ENCODE results near the gene SPATA2.

SPATA2 gene

GRCh38 chr20:49915118-49915379 lies 280 bp downstream of the SPATA2 start:
- peaks cover 3% of the 10 kb centered on the region for H3K36me3 Mint-ChIP-seq (ENCODE audit: low read depth)
- H3K4me3 Mint-ChIP-seq, result peak overlapping the region; percentile 100
- H3K4me1 Mint-ChIP-seq (ENCODE audit: low read depth), result peaks cover 41% of the 10 kb centered on the region
- no peaks in the 10 kb centered on the region for H3K27me3 Mint-ChIP-seq
- H3K9me3 Mint-ChIP-seq, result no peaks in the 10 kb centered on the region
- H3K27ac Mint-ChIP-seq, result peak overlapping the region; percentile 76

DNA sequence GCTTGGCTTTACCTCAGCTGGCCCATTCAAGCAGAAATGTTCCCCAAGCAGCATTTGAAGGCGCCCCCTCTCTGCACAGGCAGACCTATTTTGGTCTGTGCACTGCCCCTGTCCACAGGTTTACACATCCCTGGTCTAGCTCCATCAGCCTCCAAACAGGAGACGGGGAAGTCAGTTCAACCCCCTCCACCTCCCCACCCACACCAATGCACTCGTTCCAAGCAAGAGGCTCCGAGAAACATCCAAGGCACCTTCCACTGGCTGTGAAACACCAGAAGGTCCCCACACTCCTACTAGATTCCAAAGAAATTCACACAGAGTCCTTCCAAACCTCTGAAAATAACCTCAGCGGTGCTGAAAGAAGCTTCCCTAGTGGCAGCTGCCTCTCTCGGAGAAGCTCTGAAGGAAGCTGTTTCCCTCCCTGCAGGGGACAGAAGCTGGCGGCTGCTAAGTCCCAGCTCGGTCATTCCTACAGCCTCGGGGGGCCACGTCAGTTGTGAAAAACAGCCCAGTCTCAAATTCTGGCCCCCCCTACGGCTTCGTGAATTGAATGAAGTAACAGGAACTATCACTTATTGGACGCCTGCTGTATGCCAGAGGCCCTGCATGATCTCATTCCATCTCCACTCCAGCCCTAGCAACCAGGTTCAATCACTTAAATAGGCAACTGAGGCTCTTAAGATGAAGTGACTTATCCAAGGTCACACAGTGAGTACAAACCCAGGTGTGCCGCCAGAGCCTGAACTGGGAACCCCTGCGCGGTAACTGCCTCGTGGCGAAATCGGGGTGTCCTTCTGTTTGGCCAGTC lies 815 bp downstream of the SPATA2 start:
- peaks cover 6% of the 10 kb centered on the region for H3K36me3 Mint-ChIP-seq (ENCODE audit: low read depth)
- H3K9me3 Mint-ChIP-seq, result no peaks in the 10 kb centered on the region
- H3K4me1 Mint-ChIP-seq (ENCODE audit: low read depth), result peaks cover 41% of the 10 kb centered on the region
- peak overlapping the region; percentile 76 for H3K27ac Mint-ChIP-seq
- peak overlapping the region; percentile 100 for H3K4me3 Mint-ChIP-seq
- H3K27me3 Mint-ChIP-seq, result no peaks in the 10 kb centered on the region

GRCh38 chr20:49913399-49914047 lies 1.8 kb downstream of the SPATA2 start:
- no peaks in the 10 kb centered on the region for H3K27me3 Mint-ChIP-seq
- H3K27ac Mint-ChIP-seq, result peak overlapping the region; percentile 76
- peaks cover 41% of the 10 kb centered on the region for H3K4me1 Mint-ChIP-seq (ENCODE audit: low read depth)
- peaks cover 9% of the 10 kb centered on the region for H3K36me3 Mint-ChIP-seq (ENCODE audit: low read depth)
- no peaks in the 10 kb centered on the region for H3K9me3 Mint-ChIP-seq
- H3K4me3 Mint-ChIP-seq, result peak overlapping the region; percentile 100

GRCh38 chr20:49910340-49910706 lies 5.0 kb downstream of the SPATA2 start:
- H3K4me1 Mint-ChIP-seq (ENCODE audit: low read depth), result peaks cover 24% of the 10 kb centered on the region
- H3K9me3 Mint-ChIP-seq, result no peaks in the 10 kb centered on the region
- H3K36me3 Mint-ChIP-seq (ENCODE audit: low read depth), result peaks cover 31% of the 10 kb centered on the region
- no peaks in the 10 kb centered on the region for H3K27me3 Mint-ChIP-seq
- H3K4me3 Mint-ChIP-seq, result no peak overlapping the region
- H3K27ac Mint-ChIP-seq, result peak overlapping the region; percentile 11

GRCh38 chr20:49909499-49910339 lies 5.6 kb downstream of the SPATA2 start:
- H3K27me3 Mint-ChIP-seq, result no peaks in the 10 kb centered on the region
- no peak overlapping the region for H3K4me3 Mint-ChIP-seq
- H3K27ac Mint-ChIP-seq, result no peak overlapping the region
- H3K4me1 Mint-ChIP-seq (ENCODE audit: low read depth), result peaks cover 24% of the 10 kb centered on the region
- H3K9me3 Mint-ChIP-seq, result no peaks in the 10 kb centered on the region
- H3K36me3 Mint-ChIP-seq (ENCODE audit: low read depth), result peaks cover 37% of the 10 kb centered on the region

DNA sequence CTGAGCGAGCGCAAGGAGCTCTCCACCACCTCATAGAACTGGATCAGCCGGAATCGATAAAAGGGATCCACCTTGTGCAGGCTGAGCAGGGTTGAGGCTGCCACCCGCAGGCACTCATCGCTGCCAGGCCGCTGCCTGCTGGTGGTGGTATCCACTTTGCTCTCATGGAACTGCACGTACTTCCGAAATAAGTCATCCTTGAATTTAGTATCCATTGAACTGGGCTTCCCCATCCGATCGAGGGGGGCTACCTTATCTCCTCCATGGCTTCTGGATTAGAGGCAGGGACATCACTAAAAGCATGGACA lies 7.1 kb downstream of the SPATA2 start:
- Mint-ChIP-seq H3K9me3 (no peaks in the 10 kb centered on the region), H3K27ac (no peak overlapping the region), H3K36me3 (ENCODE audit: low read depth) (peaks cover 49% of the 10 kb centered on the region), H3K4me1 (ENCODE audit: low read depth) (peaks cover 9% of the 10 kb centered on the region), H3K4me3 (no peak overlapping the region), H3K27me3 (no peaks in the 10 kb centered on the region)

DNA sequence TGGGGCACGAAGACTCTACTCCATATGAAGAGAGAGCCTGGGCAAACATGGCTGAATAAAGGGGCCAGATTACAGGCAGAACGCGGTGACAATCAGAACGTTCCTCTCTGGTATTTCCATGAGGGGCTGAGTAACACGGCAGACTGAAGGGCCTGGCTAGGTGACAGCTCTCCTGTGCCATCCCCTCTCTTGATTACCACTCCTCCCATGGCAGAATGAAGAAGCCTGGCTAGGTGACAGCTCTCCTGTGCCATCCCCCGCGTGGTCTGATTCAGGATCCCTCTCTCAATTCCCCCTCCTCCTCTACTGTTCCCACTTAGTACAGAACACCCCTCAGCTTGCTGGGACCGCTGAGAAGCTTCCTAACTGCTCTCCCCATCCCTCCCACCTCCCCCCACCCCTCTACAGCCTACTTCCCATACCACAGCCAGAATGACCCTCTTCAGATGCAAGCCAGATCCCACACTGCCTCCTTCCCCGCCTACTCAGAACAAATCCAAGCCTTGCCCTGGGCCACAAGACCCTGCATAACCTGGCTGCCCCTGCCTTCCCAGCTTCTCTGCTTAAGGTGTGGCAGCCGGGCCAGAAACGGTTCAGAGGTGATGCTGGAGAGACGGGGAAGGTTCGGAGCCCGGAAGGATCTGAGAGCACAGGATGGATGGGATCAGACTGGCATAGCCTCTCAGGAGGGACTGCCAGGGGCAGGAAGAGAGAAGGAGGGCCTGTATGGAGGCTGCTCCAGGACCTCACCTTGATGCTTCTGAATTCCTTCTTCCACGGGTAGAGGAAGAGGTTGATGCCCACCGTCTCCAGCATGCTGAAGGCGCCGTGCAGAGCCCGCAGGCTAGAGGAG lies 7.7 kb downstream of the SPATA2 start:
- no peaks in the 10 kb centered on the region for H3K27me3 Mint-ChIP-seq
- peaks cover 3% of the 10 kb centered on the region for H3K4me1 Mint-ChIP-seq (ENCODE audit: low read depth)
- peaks cover 50% of the 10 kb centered on the region for H3K36me3 Mint-ChIP-seq (ENCODE audit: low read depth)
- H3K9me3 Mint-ChIP-seq, result no peaks in the 10 kb centered on the region
- H3K27ac Mint-ChIP-seq, result no peak overlapping the region
- H3K4me3 Mint-ChIP-seq, result no peak overlapping the region

GRCh38 chr20:49906615-49907154 lies 8.6 kb downstream of the SPATA2 start:
- H3K27ac Mint-ChIP-seq, result no peak overlapping the region
- H3K4me1 Mint-ChIP-seq (ENCODE audit: low read depth), result no peaks in the 10 kb centered on the region
- no peaks in the 10 kb centered on the region for H3K9me3 Mint-ChIP-seq
- peaks cover 51% of the 10 kb centered on the region for H3K36me3 Mint-ChIP-seq (ENCODE audit: low read depth)
- no peak overlapping the region for H3K4me3 Mint-ChIP-seq
- H3K27me3 Mint-ChIP-seq, result no peaks in the 10 kb centered on the region

DNA sequence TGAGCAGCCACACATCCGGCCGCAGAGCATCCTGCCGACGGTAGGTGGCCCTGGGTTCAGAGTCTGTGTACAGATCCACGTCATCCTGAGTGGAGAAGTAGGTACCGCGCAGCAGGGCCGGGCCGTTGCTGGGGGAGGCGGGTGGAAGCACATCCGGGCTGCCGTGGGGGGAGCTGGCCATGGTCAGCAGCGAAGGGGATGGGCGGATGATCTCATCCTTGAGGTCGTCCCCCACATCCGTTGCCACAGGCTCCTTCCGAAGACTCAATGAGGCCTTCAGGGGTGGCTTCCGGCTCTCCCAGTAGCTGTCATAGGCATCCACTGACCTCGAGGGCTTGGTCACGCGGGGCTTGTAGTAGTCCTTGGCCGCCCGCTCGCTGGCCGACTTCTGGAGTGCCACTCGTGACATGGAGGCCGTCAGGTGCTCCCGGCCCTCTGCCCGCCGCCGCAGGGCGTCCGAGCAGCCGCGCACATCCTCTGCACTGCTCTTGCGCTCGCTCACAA lies 9.2 kb downstream of the SPATA2 start:
- Mint-ChIP-seq H3K9me3 (no peaks in the 10 kb centered on the region), H3K4me3 (no peak overlapping the region), H3K27ac (no peak overlapping the region), H3K4me1 (ENCODE audit: low read depth) (no peaks in the 10 kb centered on the region), H3K27me3 (no peaks in the 10 kb centered on the region), H3K36me3 (ENCODE audit: low read depth) (peaks cover 51% of the 10 kb centered on the region)

GRCh38 chr20:49905415-49906091 lies 9.8 kb downstream of the SPATA2 start:
- Mint-ChIP-seq H3K4me1 (ENCODE audit: low read depth) (no peaks in the 10 kb centered on the region), H3K27me3 (no peaks in the 10 kb centered on the region), H3K9me3 (no peaks in the 10 kb centered on the region), H3K36me3 (ENCODE audit: low read depth) (peaks cover 51% of the 10 kb centered on the region), H3K27ac (no peak overlapping the region), H3K4me3 (no peak overlapping the region)

DNA sequence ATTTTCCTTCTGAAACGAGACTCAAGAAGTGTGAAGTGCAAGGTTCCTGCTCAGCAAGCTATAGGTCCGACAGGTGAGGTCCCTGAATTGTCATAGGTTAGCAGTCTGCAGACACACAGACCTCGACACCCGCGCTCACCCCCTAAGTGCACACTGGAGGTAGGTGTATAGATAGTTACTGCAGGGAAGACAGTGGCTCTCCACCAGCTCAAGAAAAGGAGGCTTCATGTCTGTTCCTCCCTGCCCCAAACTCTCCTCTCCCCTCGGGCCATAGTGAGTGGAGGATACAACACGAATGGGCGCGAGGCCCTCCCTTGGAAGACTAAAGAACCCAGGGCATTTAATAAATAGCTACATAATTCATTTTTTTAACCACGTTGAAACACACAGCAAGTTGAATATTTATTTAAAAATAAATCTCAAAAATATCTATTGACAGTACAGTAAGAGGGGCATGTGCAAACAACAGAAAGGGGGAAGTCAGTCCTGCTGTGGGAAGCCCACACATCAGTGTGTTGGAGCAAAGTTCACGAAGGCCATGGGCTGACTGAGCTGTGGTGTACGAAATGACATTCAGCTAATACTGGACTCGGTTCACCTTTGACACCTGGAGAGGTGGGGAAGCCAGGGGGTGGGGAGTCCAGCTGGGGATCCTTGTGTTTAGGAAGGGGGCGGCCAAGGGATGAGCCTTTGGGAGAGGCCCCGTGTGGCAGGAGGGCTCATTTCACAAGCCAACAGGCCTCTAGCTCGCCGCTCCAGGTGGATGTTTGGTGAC lies 10.7 kb downstream of the SPATA2 start:
- H3K36me3 Mint-ChIP-seq (ENCODE audit: low read depth), result peaks cover 49% of the 10 kb centered on the region
- no peaks in the 10 kb centered on the region for H3K27me3 Mint-ChIP-seq
- no peaks in the 10 kb centered on the region for H3K9me3 Mint-ChIP-seq
- H3K4me3 Mint-ChIP-seq, result no peak overlapping the region
- H3K4me1 Mint-ChIP-seq (ENCODE audit: low read depth), result no peaks in the 10 kb centered on the region
- H3K27ac Mint-ChIP-seq, result no peak overlapping the region

GRCh38 chr20:49901588-49901987 lies 13.7 kb downstream of the SPATA2 start:
- H3K27me3 Mint-ChIP-seq, result no peaks in the 10 kb centered on the region
- H3K4me1 Mint-ChIP-seq (ENCODE audit: low read depth), result no peaks in the 10 kb centered on the region
- no peak overlapping the region for H3K4me3 Mint-ChIP-seq
- no peaks in the 10 kb centered on the region for H3K9me3 Mint-ChIP-seq
- no peak overlapping the region for H3K27ac Mint-ChIP-seq
- H3K36me3 Mint-ChIP-seq (ENCODE audit: low read depth), result peaks cover 33% of the 10 kb centered on the region

GRCh38 chr20:49899541-49900383 lies 15.6 kb downstream of the SPATA2 start:
- no peak overlapping the region for H3K4me3 Mint-ChIP-seq
- H3K36me3 Mint-ChIP-seq (ENCODE audit: low read depth), result peaks cover 18% of the 10 kb centered on the region
- no peaks in the 10 kb centered on the region for H3K27me3 Mint-ChIP-seq
- H3K4me1 Mint-ChIP-seq (ENCODE audit: low read depth), result peaks cover 4% of the 10 kb centered on the region
- H3K27ac Mint-ChIP-seq, result no peak overlapping the region
- H3K9me3 Mint-ChIP-seq, result no peaks in the 10 kb centered on the region
